Subcutaneous abdominal adipose tissue (tissue), 5 donors: ENCODE measurements around the gene CIROP.

Experiments used
- H3K27ac ChIP-seq: one replicate; pipeline ENCODE4 v1.7.0; 2013; ENCODE audit warnings: low read depth, mild to moderate bottlenecking, inconsistent platforms, low read length, moderate library complexity
- H3K27me3 ChIP-seq, 5 donors: one replicate each; pipeline ENCODE4 v1.7.0; 2013; ENCODE audit warnings: low read length in 5 of 5, inconsistent platforms in 1 of 5; ENCODE audit not compliant: control insufficient read depth in 5 of 5, insufficient read depth in 4 of 5
- H3K36me3 ChIP-seq, 5 donors: one replicate each; pipeline ENCODE4 v1.7.0; 2013; ENCODE audit warnings: low read length in 5 of 5; ENCODE audit not compliant: control insufficient read depth in 5 of 5, insufficient read depth in 5 of 5
- H3K4me1 ChIP-seq, 5 donors: one replicate each; pipeline ENCODE4 v1.7.0; 2013; ENCODE audit warnings: low read length in 5 of 5, mild to moderate bottlenecking in 3 of 5, moderate library complexity in 1 of 5; ENCODE audit not compliant: control insufficient read depth in 5 of 5, insufficient read depth in 5 of 5
- H3K4me3 ChIP-seq, 5 donors: one replicate each; pipeline ENCODE4 v1.7.0; 2013; ENCODE audit warnings: low read length in 5 of 5, low read depth in 1 of 5
- H3K9ac ChIP-seq, 5 donors: one replicate each; pipeline ENCODE4 v1.7.0; 2013; ENCODE audit warnings: low read length in 5 of 5, mild to moderate bottlenecking in 4 of 5, moderate library complexity in 3 of 5
- H3K9me3 ChIP-seq, 5 donors: one replicate each; pipeline ENCODE4 v1.7.0; 2013; ENCODE audit warnings: low read length in 5 of 5; ENCODE audit not compliant: control insufficient read depth in 5 of 5
- donor health status: healthy.
- donor health status: healthy.
- donor health status: healthy.
- donor health status: healthy.
- donor health status: healthy.

CIROP gene

DNA sequence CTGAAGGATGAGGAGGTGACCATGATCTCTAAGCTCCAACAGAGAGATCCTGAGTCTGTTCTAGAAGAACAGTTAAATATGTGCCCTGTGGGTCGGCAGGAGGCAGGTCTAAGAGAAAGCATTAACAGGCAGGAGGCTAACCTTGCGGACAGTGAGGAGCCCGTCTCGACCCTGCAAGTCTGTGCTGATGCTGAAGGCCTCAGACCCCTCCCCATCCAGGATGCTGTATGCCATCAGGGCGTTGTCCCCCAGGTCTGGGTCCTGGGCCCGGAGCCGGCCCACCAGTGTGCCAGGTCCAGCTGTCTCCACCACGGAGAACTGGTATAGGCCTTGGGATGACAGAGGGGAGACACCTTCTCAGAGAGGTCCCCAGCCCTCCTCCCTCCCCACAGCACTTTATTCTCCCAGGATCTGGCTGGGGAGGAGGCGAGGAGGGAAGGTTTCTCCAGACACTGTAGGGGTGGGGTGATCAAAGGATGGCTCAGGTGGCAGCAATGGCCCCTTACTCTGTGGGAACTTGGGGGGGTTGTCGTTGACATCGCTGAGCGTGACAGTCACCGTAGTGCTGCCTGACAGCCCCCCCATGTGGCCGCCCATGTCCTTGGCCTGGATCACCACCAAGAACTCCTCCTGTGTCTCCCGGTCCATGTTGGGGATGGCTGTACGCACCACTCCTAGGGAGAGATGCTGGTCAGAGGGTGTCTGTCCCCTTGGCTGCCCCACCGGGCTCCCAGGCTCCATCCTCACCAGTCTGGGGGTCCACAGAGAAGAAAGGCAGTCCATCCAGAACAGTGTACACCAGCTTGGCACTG, 50.6 kb downstream of the CIROP start:
- no peak overlapping the region for H3K4me3 ChIP-seq
- peaks cover 0 to 25% (median 19%) of the 10 kb centered on the region in 5 donors for H3K4me1 ChIP-seq
- no peaks in the 10 kb centered on the region for H3K27me3 ChIP-seq
- H3K27ac ChIP-seq: no peak overlapping the region
- H3K36me3 ChIP-seq: peaks cover 0 to 8% (median 7%) of the 10 kb centered on the region in 5 donors
- no peaks in the 10 kb centered on the region for H3K9me3 ChIP-seq
- H3K9ac ChIP-seq: no peak overlapping the region

DNA sequence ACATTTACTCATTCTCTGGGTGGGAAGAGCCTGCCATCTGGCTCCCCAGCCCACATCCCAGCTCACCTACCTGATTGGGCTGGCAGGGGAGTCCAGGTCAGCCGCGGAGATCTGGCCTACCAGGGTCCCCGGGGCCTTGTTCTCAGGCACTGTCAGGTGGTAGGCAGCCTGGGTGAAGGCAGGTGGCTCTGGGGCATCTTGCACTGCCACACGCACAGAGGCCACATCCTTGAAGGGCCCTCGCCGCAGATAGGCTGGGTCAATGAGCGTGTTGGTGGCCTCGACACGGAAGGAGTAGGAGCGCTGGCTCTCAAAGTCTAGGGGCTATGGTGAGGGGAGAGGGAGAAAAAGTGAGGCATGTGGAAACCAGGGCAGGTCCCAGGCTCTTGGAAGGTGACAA, 51.4 kb downstream of the CIROP start:
- Histone ChIP-seq H3K4me1 (peaks cover 0 to 25% (median 19%) of the 10 kb centered on the region in 5 donors), H3K27ac (no peak overlapping the region), H3K36me3 (no peaks in the 10 kb centered on the region), H3K9ac (no peak overlapping the region), H3K4me3 (no peak overlapping the region), H3K27me3 (no peaks in the 10 kb centered on the region), H3K9me3 (no peaks in the 10 kb centered on the region)

DNA sequence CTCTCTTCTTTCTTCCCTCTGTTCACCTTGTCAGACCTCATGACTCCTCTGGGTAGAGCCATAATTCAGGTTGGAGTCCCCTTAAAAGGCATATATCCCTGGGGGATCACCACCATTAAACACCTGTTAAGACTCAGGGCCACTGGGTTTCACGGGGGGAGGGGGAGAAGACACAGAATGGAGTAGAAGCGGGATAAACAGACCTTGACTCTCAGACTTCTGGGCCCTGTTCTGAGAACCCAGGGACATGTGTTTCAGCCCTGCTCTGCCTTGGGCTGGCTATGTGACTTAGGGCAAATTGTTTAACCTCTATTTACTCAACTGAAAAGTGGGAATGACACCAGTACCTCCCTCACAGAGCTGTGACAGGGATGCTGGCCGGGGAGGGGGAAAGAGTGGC, 52.1 kb downstream of the CIROP start:
- no peak overlapping the region for H3K4me3 ChIP-seq
- H3K27me3 ChIP-seq: no peaks in the 10 kb centered on the region
- H3K36me3 ChIP-seq: no peaks in the 10 kb centered on the region
- H3K4me1 ChIP-seq: peaks cover 0 to 19% (median 13%) of the 10 kb centered on the region in 5 donors
- no peak overlapping the region for H3K9ac ChIP-seq
- no peaks in the 10 kb centered on the region for H3K9me3 ChIP-seq
- no peak overlapping the region for H3K27ac ChIP-seq

DNA sequence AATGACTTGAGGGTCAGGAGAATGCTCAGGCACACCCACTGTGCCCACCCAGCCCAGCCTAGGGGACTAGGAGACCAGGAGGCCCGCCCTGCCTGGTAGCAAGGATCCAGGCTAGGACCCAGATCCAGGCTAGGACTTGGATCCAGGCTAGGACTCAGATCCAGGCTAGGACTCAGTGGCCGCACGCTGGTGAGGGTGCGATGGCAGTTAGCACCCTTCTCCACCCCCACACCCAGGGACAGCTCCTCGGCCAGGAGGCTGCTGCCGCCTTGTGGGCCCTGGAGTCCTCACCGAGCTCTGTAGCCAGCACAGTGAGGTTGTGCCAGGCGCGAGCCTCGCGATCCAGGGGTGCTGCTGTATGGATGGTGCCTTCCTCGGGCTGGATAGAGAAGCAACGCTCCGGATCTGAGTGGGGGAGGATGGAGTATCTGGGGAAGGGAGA, 52.6 kb downstream of the CIROP start:
- H3K4me1 ChIP-seq: peaks cover 0 to 18% (median 13%) of the 10 kb centered on the region in 5 donors
- H3K4me3 ChIP-seq: no peak overlapping the region
- peaks cover 0 to 2% (median 0%) of the 10 kb centered on the region in 5 donors for H3K27me3 ChIP-seq
- H3K36me3 ChIP-seq: no peaks in the 10 kb centered on the region
- H3K27ac ChIP-seq: no peak overlapping the region
- H3K9me3 ChIP-seq: no peaks in the 10 kb centered on the region
- no peak overlapping the region for H3K9ac ChIP-seq

GRCh38 chr14:23051141-23052057, 53.4 kb downstream of the CIROP start:
- Histone ChIP-seq H3K27ac (no peak overlapping the region), H3K4me1 (peaks cover 0 to 17% (median 5%) of the 10 kb centered on the region in 5 donors), H3K9ac (no peak overlapping the region), H3K4me3 (no peak overlapping the region), H3K27me3 (peaks cover 0 to 4% (median 0%) of the 10 kb centered on the region in 5 donors), H3K9me3 (no peaks in the 10 kb centered on the region), H3K36me3 (no peaks in the 10 kb centered on the region)
